RKO (cell line): ENCODE data around the gene PIK3R2.

Experiments
- DNase-seq: peaks from one replicate; pipeline ENCODE4 v3.0.0-alpha.2; 2016; ENCODE audit warnings: low spot score

Gene PIK3R2

GRCh38 chr19:18173054-18173571 is 20.1 kb downstream of the PIK3R2 start:
- no peak for DNase-seq

- DNase-seq = peak; percentile 47
Measured at GRCh38 chr19:18173572-18174288, 20.8 kb downstream of the PIK3R2 start, which contains the start of gene IFI30. IFI30 (plus strand) TSS chr19:18173813; CDS start chr19:18173842, 29 bp downstream.

GRCh38 chr19:18174983-18175382 is 22.0 kb downstream of the PIK3R2 start:
- DNase-seq = no peak

GRCh38 chr19:18176367-18177310 is 23.7 kb downstream of the PIK3R2 start:
- DNase-seq = no peak

GRCh38 chr19:18179957-18180356 is 27.0 kb downstream of the PIK3R2 start:
- no peak for DNase-seq

- no peak for DNase-seq
Measured at GRCh38 chr19:18183529-18183928, 30.6 kb downstream of the PIK3R2 start.

- DNase-seq = no peak
Measured at GRCh38 chr19:18185538-18185937, 32.6 kb downstream of the PIK3R2 start.

- DNase-seq = no peak
Measured at GRCh38 chr19:18190278-18190677, 37.3 kb downstream of the PIK3R2 start.

- no peak for DNase-seq
Measured at GRCh38 chr19:18191640-18192062, 38.7 kb downstream of the PIK3R2 start.

GRCh38 chr19:18192673-18193387 is 39.9 kb downstream of the PIK3R2 start, which contains the start of gene MPV17L2:
MPV17L2 (plus strand) TSS chr19:18193218; CDS start chr19:18193282, 64 bp downstream.
- DNase-seq = peak; percentile 100

GRCh38 chr19:18193388-18194180 is 40.6 kb downstream of the PIK3R2 start:
- peak; percentile 28 for DNase-seq

GRCh38 chr19:18194181-18194530 is 41.2 kb downstream of the PIK3R2 start:
- DNase-seq = no peak

GRCh38 chr19:18194554-18195238 is 41.7 kb downstream of the PIK3R2 start:
- DNase-seq = no peak

- no peak for DNase-seq
Measured at GRCh38 chr19:18196511-18196845, 43.5 kb downstream of the PIK3R2 start.

GRCh38 chr19:18197306-18197705 is 44.3 kb downstream of the PIK3R2 start:
- DNase-seq = no peak

GRCh38 chr19:18197941-18198340 is 45.0 kb downstream of the PIK3R2 start:
- no peak for DNase-seq

- no peak for DNase-seq
Measured at GRCh38 chr19:18198374-18198773, 45.4 kb downstream of the PIK3R2 start.

- no peak for DNase-seq
Measured at GRCh38 chr19:18202397-18202777, 49.4 kb downstream of the PIK3R2 start.

- no peak for DNase-seq
Measured at GRCh38 chr19:18202778-18203407, 49.9 kb downstream of the PIK3R2 start.

- DNase-seq = no peak
Measured at GRCh38 chr19:18203408-18203862, 50.5 kb downstream of the PIK3R2 start.
